Skeletal muscle cell (primary cell): Measurements from ENCODE around the gene TAPBP.
A peak's percentile ranks its signal among the peaks of the same experiment; 100 is the strongest.
"Not testable (repeated sequence)": the region's sequence is repeated elsewhere in the genome, so short reads cannot be mapped to it uniquely, and the experiment has no call there.

ENCODE experiments used
- DNase-seq: peaks from one replicate; pipeline ENCODE4 v3.0.0-alpha.2; 2010; ENCODE audit warnings: low read depth
- H3K4me3 ChIP-seq: 2 replicates; pipeline ENCODE4 v1.5.1; 2011; ENCODE audit warnings: low read depth, mild to moderate bottlenecking, control low read depth, low read length, moderate library complexity

The TAPBP gene

GRCh38 chr6:33279971-33280511, 33.8 kb downstream of the TAPBP start:
- H3K4me3 ChIP-seq = no peak overlapping the region
- no peak for DNase-seq

- no peak overlapping the region for H3K4me3 ChIP-seq
- no peak for DNase-seq
Measured at GRCh38 chr6:33279257-33279695, 34.6 kb downstream of the TAPBP start.

GRCh38 chr6:33278810-33279209, 35.1 kb downstream of the TAPBP start:
- no peak for DNase-seq
- H3K4me3 ChIP-seq = no peak overlapping the region

GRCh38 chr6:33278392-33278741, 35.5 kb downstream of the TAPBP start:
- no peak for DNase-seq
- H3K4me3 ChIP-seq = no peak overlapping the region

- DNase-seq = no peak
- peak overlapping the region; percentile 43 for H3K4me3 ChIP-seq
Measured at GRCh38 chr6:33277663-33278391, 36.1 kb downstream of the TAPBP start.

GRCh38 chr6:33276864-33277662, 36.8 kb downstream of the TAPBP start, which contains the start of gene B3GALT4:
TSS of gene B3GALT4 (plus strand) at chr6:33277123. CDS start at chr6:33277420, 297 bp downstream.
- no peak for DNase-seq
- H3K4me3 ChIP-seq = peak within 1 kb of the TSS; percentile 43

- DNase-seq = no peak
Measured at GRCh38 chr6:33276581-33276863, 37.4 kb downstream of the TAPBP start.

GRCh38 chr6:33275795-33276580, 37.9 kb downstream of the TAPBP start:
- peak overlapping the region; percentile 43 for H3K4me3 ChIP-seq
- not testable (repeated sequence) for DNase-seq

More at GRCh38 chr6:33276581-33276863, 37.4 kb downstream of the TAPBP start:
- H3K4me3 ChIP-seq = peak overlapping the region; percentile 43

GRCh38 chr6:33273924-33274902, 39.7 kb downstream of the TAPBP start:
- DNase-seq = no peak
- peak overlapping the region; percentile 98 for H3K4me3 ChIP-seq

GRCh38 chr6:33273129-33273923, 40.6 kb downstream of the TAPBP start:
- peak overlapping the region; percentile 98 for H3K4me3 ChIP-seq
- no peak for DNase-seq

- peak overlapping the region; percentile 98 for H3K4me3 ChIP-seq
- no peak for DNase-seq
Measured at GRCh38 chr6:33272275-33273128, 41.4 kb downstream of the TAPBP start.

- peak within 1 kb of the TSS; percentile 98 for H3K4me3 ChIP-seq
Measured at GRCh38 chr6:33271468-33272274, 42.2 kb downstream of the TAPBP start, which contains the start of the genes RPS18 and VPS52. TSS of gene RPS18 (plus strand) at chr6:33272075. CDS start at chr6:33272120, 45 bp downstream. TSS of gene VPS52 (minus strand) at chr6:33271876. CDS start at chr6:33271675, 201 bp downstream.

GRCh38 chr6:33271117-33271467, 42.8 kb downstream of the TAPBP start:
- H3K4me3 ChIP-seq = peak overlapping the region; percentile 98
- no peak for DNase-seq

More at GRCh38 chr6:33271468-33272274, 42.2 kb downstream of the TAPBP start, which contains the start of the genes RPS18 and VPS52:
- peak; percentile 98 for DNase-seq

GRCh38 chr6:33264015-33264414, 49.9 kb downstream of the TAPBP start:
- H3K4me3 ChIP-seq = no peak overlapping the region
- no peak for DNase-seq

GRCh38 chr6:33262490-33262889, 51.4 kb downstream of the TAPBP start:
- not testable (repeated sequence) for DNase-seq, H3K4me3 ChIP-seq

GRCh38 chr6:33259032-33259431, 54.8 kb downstream of the TAPBP start:
- DNase-seq = no peak
- H3K4me3 ChIP-seq = no peak overlapping the region
